Measurements from ENCODE around the gene ACOT13.

Gene ACOT13

DNA sequence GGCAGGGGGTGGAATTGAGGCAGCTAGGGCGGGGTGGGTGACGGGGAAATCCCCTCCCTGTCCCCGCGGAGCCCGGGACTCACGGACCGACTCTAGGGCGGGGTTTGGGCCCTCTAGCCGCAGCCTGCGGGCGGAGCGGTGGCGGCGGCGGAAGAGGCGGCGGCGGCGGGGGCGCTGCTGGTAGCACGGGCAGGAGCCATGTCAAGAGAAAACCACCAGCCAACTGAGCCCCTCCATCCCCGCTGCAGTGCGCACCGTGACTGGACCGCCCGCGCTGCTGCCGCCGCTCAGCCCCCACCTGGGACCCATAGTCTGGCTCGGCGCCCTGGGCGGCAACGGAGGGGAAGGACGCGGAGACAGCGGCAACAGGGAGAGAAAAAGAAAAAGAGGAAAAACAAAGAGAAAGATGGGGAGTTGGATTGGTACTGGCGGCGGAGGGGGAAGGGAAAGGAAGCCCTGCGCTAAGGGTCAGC, 53.3 kb downstream of the ACOT13 start:
- no peak for TF ChIP-seq TAF1 (IDR thresholded peaks at IDR 0.05; ENCODE audit: low read depth)
- TF ChIP-seq, protein P1, sequence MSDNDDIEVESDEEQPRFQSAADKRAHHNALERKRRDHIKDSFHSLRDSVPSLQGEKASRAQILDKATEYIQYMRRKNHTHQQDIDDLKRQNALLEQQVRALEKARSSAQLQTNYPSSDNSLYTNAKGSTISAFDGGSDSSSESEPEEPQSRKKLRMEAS (IDR thresholded peaks at IDR 0.05), result no peak
- TF ChIP-seq EGR1 (IDR thresholded peaks at IDR 0.05), result no peak
- no peak for TF ChIP-seq USF1 (IDR thresholded peaks at IDR 0.05)
- no peak for TF ChIP-seq FOXM1 (IDR thresholded peaks at IDR 0.05; ENCODE audit: borderline replicate concordance, low read depth)
- no peak for TF ChIP-seq NFIC (IDR thresholded peaks at IDR 0.05)
- no peak for TF ChIP-seq TEAD4 (IDR thresholded peaks at IDR 0.05)
- TF ChIP-seq TCF12 (IDR thresholded peaks at IDR 0.05; ENCODE audit: low read depth), result no peak
- no peak for TF ChIP-seq EP300 (IDR thresholded peaks at IDR 0.05; ENCODE audit: borderline replicate concordance)
- no peak for TF ChIP-seq YY1 (IDR thresholded peaks at IDR 0.05; ENCODE audit: low read depth)
- TF ChIP-seq CREB1 (IDR thresholded peaks at IDR 0.05; ENCODE audit: low read depth), result no peak

DNA sequence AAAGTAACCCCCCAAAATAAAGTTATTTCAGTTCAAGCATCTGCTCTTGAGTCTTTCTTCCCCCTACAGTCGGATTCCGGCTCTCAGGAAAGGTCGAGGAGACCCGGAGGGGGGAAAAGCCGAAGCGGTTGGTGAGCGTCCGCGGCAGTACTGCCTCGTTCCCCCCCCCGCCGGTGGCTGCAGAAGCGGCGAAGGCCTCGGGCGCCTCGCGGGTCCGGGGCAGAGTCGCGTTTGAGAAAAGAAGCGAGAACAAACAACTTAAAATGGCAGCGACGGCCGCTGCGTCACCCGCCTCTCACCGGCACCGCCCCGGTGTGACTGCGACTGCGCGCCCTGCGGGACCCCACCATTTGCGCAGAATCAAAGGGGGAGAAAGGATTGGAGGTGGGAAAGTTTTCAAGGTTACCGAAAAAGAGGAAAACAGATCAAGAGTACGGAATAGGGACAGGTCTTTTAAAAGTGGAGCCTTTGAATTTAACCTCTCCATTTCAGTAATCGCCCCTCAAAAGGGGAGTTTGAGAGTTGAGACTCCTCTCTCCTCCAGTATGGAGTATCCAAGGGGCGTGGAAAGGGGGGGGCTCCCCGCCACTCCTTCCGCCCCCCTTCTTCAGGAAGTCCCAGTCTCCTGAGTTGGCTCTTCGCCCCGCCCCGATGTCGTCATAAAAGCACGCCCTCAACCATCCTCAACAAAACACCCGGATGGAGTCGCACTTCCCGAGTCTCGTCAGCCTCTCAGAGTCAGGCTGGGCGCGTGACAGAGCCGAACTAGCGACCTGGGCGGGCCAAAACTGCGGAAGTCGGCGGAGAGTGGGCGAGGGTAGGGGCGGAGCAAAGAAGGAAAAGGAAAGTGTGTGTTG, 54.0 kb downstream of the ACOT13 start:
- TF ChIP-seq TEAD4 (IDR thresholded peaks at IDR 0.05), result peak; percentile 42; the same call in 1 of the 2 replicates
- no peak for TF ChIP-seq NFIC (IDR thresholded peaks at IDR 0.05)
- no peak for TF ChIP-seq TCF12 (IDR thresholded peaks at IDR 0.05; ENCODE audit: low read depth)
- TF ChIP-seq USF1 (IDR thresholded peaks at IDR 0.05), result 0 out of 2 replicates have a peak, but pooled peaks have one; percentile 3
- TF ChIP-seq, protein P1 (IDR thresholded peaks at IDR 0.05), result no peak
- TF ChIP-seq RAD21 (IDR thresholded peaks at IDR 0.05; ENCODE audit: low read depth), result no peak
- TF ChIP-seq, protein P2, sequence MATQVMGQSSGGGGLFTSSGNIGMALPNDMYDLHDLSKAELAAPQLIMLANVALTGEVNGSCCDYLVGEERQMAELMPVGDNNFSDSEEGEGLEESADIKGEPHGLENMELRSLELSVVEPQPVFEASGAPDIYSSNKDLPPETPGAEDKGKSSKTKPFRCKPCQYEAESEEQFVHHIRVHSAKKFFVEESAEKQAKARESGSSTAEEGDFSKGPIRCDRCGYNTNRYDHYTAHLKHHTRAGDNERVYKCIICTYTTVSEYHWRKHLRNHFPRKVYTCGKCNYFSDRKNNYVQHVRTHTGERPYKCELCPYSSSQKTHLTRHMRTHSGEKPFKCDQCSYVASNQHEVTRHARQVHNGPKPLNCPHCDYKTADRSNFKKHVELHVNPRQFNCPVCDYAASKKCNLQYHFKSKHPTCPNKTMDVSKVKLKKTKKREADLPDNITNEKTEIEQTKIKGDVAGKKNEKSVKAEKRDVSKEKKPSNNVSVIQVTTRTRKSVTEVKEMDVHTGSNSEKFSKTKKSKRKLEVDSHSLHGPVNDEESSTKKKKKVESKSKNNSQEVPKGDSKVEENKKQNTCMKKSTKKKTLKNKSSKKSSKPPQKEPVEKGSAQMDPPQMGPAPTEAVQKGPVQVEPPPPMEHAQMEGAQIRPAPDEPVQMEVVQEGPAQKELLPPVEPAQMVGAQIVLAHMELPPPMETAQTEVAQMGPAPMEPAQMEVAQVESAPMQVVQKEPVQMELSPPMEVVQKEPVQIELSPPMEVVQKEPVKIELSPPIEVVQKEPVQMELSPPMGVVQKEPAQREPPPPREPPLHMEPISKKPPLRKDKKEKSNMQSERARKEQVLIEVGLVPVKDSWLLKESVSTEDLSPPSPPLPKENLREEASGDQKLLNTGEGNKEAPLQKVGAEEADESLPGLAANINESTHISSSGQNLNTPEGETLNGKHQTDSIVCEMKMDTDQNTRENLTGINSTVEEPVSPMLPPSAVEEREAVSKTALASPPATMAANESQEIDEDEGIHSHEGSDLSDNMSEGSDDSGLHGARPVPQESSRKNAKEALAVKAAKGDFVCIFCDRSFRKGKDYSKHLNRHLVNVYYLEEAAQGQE (IDR thresholded peaks at IDR 0.05; ENCODE audit: low read depth), result no peak
- TF ChIP-seq EGR1 (IDR thresholded peaks at IDR 0.05), result peak; percentile 25; the same call in 1 of the 2 replicates
- peak; percentile 30; the same call in 1 of the 2 replicates for TF ChIP-seq EP300 (IDR thresholded peaks at IDR 0.05; ENCODE audit: borderline replicate concordance)
- TF ChIP-seq TAF1 (IDR thresholded peaks at IDR 0.05; ENCODE audit: low read depth), result peak; percentile 88
- peak; percentile 90 for TF ChIP-seq YY1 (IDR thresholded peaks at IDR 0.05; ENCODE audit: low read depth)
- TF ChIP-seq CREB1 (IDR thresholded peaks at IDR 0.05; ENCODE audit: low read depth), result peak; percentile 91
- peak; percentile 52; the same call in 1 of the 2 replicates for TF ChIP-seq FOXM1 (IDR thresholded peaks at IDR 0.05; ENCODE audit: borderline replicate concordance, low read depth)
- TF ChIP-seq CEBPB (IDR thresholded peaks at IDR 0.05), result peak; percentile 13; the same call in 1 of the 2 replicates
- no peak for TF ChIP-seq ZBTB7A (IDR thresholded peaks at IDR 0.05; ENCODE audit: low read depth)

DNA sequence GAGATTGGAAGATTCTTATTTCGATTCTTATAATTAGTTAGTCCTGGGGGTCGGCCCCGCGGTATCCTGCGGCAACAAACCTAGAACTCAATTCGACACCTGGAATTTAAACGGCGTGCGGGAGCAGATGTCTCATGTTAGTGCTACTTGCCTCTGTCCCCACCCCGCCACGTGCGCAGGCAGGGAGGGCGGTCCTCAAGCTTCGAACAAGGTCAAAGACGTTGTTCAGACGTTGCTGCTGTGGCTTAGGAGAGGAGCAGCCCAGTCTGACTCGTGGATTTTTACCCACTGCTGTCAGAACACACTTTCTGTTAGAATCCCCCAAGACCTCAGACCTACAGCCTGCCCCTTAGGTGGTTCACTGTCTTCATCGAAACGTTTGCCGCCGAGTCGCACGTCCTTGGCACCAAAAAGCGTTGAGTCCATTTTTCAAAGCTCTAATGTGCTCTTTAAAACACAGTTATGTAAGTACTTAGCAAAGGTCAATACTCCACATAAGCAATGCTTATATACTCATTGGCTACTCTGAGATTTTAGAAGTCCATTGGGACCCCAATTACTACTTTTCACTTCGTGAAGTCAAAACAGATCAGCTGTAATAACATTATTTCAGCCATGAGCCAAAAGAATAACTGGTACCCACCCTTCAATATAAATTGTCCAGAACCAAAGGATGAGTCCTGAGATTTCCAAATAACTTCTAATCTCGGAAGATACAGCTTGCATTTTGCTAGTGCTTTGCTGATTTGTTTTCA, 54.8 kb downstream of the ACOT13 start:
- TF ChIP-seq, protein P2 (IDR thresholded peaks at IDR 0.05; ENCODE audit: low read depth), result no peak
- no peak for TF ChIP-seq CEBPB (IDR thresholded peaks at IDR 0.05)
- TF ChIP-seq EGR1 (IDR thresholded peaks at IDR 0.05), result no peak
- TF ChIP-seq TEAD4 (IDR thresholded peaks at IDR 0.05), result no peak
- no peak for TF ChIP-seq RAD21 (IDR thresholded peaks at IDR 0.05; ENCODE audit: low read depth)
- no peak for TF ChIP-seq TCF12 (IDR thresholded peaks at IDR 0.05; ENCODE audit: low read depth)
- TF ChIP-seq NFIC (IDR thresholded peaks at IDR 0.05), result no peak
- no peak for TF ChIP-seq YY1 (IDR thresholded peaks at IDR 0.05; ENCODE audit: low read depth)
- 0 out of 2 replicates have a peak, but pooled peaks have one; percentile 19 for TF ChIP-seq TAF1 (IDR thresholded peaks at IDR 0.05; ENCODE audit: low read depth)
- peak; percentile 80 for TF ChIP-seq USF1 (IDR thresholded peaks at IDR 0.05)
- TF ChIP-seq, protein P1 (IDR thresholded peaks at IDR 0.05), result peak; percentile 100

- TF ChIP-seq YY1 (IDR thresholded peaks at IDR 0.05; ENCODE audit: low read depth) (no peak), RAD21 (IDR thresholded peaks at IDR 0.05; ENCODE audit: low read depth) (no peak), CEBPB (IDR thresholded peaks at IDR 0.05) (no peak), CREB1 (IDR thresholded peaks at IDR 0.05; ENCODE audit: low read depth) (no peak), TEAD4 (IDR thresholded peaks at IDR 0.05) (no peak), USF1 (IDR thresholded peaks at IDR 0.05) (no peak)
Observed at GRCh38 chr6:24723270-24723669, 56.4 kb downstream of the ACOT13 start.

Data from Ishikawa (cell line).